ENCODE results near the gene KRT25. TPM values are rescaled to one million over a fixed set of nuclear protein-coding genes. Genes with fewer than 3 reads are reported as not detected.

Gene KRT25
- total RNA-seq, 1 experiment from 2014 or later: not detected

DNA sequence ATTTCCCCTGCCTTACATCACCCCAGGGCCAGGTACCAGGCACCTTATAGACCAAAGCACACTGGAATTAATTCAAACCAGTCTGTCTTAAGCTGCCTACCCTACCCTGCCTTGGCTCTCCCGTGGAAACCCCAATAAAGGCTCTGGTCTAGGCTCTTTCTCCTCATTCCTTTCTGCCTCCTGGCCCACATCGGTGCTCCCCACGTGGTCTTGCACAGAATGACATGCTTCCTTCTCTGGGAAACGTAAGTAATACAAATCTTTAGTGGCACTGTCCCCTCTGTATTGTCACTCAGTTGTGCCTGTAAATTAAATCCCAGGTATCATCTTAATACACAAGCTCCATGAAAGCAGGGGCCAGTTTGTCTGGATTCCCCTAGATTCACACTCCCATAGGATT, 16.6 kb downstream of the KRT25 start:
- intact Hi-C loops (cut with micrococcal nuclease; ENCODE audit: unreplicated experiment): no loop called here
- H3K27me3 ChIP-seq (ENCODE audit: insufficient read depth, low read depth): no peaks in the 10 kb centered on the region
- no peak for TF ChIP-seq EZH2 (IDR thresholded peaks at IDR 0.05; ENCODE audit: low read depth)
- TF ChIP-seq, protein P1, sequence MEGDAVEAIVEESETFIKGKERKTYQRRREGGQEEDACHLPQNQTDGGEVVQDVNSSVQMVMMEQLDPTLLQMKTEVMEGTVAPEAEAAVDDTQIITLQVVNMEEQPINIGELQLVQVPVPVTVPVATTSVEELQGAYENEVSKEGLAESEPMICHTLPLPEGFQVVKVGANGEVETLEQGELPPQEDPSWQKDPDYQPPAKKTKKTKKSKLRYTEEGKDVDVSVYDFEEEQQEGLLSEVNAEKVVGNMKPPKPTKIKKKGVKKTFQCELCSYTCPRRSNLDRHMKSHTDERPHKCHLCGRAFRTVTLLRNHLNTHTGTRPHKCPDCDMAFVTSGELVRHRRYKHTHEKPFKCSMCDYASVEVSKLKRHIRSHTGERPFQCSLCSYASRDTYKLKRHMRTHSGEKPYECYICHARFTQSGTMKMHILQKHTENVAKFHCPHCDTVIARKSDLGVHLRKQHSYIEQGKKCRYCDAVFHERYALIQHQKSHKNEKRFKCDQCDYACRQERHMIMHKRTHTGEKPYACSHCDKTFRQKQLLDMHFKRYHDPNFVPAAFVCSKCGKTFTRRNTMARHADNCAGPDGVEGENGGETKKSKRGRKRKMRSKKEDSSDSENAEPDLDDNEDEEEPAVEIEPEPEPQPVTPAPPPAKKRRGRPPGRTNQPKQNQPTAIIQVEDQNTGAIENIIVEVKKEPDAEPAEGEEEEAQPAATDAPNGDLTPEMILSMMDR (conservative IDR thresholded peaks at IDR 0.05): no peak
- CTCF ChIA-PET: no interaction called here
- H3K4me2 ChIP-seq: no peak overlapping the region
- no peak overlapping the region for H3K27ac ChIP-seq
- no peaks in the 10 kb centered on the region for H3K4me1 ChIP-seq (replicated peaks; ENCODE audit: insufficient read depth)
- DNase-seq: no peak
- no peak overlapping the region for H2AFZ ChIP-seq
- H3K9me2 ChIP-seq (ENCODE audit: insufficient read depth): no peaks in the 10 kb centered on the region
- POLR2A ChIA-PET (ENCODE audit: unreplicated experiment): no interaction called here
- H3K4me3 ChIP-seq: no peak overlapping the region
- no peaks in the 10 kb centered on the region for H3F3A ChIP-seq (ENCODE audit: insufficient read depth, low read depth)
- no peaks in the 10 kb centered on the region for H3K79me2 ChIP-seq (ENCODE audit: low read depth)
- no peaks in the 10 kb centered on the region for H3K36me3 ChIP-seq (ENCODE audit: low read depth)
- BruUV-seq (replicated peaks): no TSS peak
- H3K9me3 ChIP-seq (ENCODE audit: insufficient read depth, low read depth): peaks cover 5% of the 10 kb centered on the region; the same call in 1 of the 2 replicates
- no peaks in the 10 kb centered on the region for H4K20me1 ChIP-seq (ENCODE audit: insufficient read depth)

DNA sequence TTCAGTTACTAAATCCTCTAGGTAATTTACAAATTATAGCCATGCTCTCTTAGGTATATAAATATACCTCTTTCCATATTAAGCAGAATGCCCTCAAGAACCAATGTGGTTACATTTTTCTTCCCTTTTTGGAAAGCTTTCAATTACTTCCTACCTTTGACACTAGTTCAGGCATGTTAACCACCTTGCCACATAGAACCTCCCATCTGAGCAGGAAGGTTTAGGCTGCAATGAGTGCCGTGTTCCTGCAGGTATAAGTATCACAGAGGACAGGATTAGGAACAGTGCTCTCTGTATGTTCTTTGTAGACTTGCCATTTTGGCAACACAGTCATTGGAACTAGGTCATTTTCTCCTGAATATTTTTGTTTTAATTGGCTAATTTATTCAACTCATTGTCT, 20.1 kb downstream of the KRT25 start:
- no peaks in the 10 kb centered on the region for H3K9me3 ChIP-seq (ENCODE audit: insufficient read depth, low read depth)
- no peaks in the 10 kb centered on the region for H3K4me1 ChIP-seq (replicated peaks; ENCODE audit: insufficient read depth)
- H3K9me2 ChIP-seq (ENCODE audit: insufficient read depth): no peaks in the 10 kb centered on the region; the same call in 1 of the 2 replicates
- intact Hi-C loops (cut with micrococcal nuclease; ENCODE audit: unreplicated experiment): no loop called here
- no peaks in the 10 kb centered on the region for H4K20me1 ChIP-seq (ENCODE audit: insufficient read depth)
- H3K4me3 ChIP-seq: no peak overlapping the region
- no peaks in the 10 kb centered on the region for H3K27me3 ChIP-seq (ENCODE audit: insufficient read depth, low read depth)
- H3F3A ChIP-seq (ENCODE audit: insufficient read depth, low read depth): no peaks in the 10 kb centered on the region
- H3K79me2 ChIP-seq (ENCODE audit: low read depth): no peaks in the 10 kb centered on the region
- DNase-seq: no peak
- no peak overlapping the region for H3K27ac ChIP-seq
- H2AFZ ChIP-seq: no peak overlapping the region
- TF ChIP-seq, protein P1 (conservative IDR thresholded peaks at IDR 0.05): no peak
- no peak for TF ChIP-seq EZH2 (IDR thresholded peaks at IDR 0.05; ENCODE audit: low read depth)
- POLR2A ChIA-PET (ENCODE audit: unreplicated experiment): no interaction called here
- BruUV-seq (replicated peaks): no TSS peak
- H3K36me3 ChIP-seq (ENCODE audit: low read depth): no peaks in the 10 kb centered on the region
- CTCF ChIA-PET: no interaction called here
- H3K4me2 ChIP-seq: no peak overlapping the region

DNA sequence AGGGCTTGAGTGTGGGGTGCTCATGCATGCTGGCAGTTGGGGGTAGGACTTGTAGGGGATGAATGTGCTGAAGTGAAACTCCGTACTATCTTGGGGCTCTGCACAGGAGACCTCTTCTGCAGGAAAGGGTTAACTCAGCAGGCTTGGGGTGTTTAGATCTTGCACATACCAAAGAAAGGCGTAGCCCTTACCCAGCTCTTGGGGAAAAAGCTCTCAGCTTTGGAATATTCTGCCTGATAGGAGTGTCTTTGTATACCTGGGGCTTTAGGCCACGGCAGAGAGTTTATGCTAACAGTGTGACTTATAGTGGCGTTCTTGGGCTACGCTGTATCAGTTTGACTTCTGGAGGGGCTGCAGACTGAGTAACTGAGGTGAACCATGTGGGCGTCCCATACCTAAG, 21.1 kb downstream of the KRT25 start:
- H3K4me2 ChIP-seq: no peak overlapping the region
- no peaks in the 10 kb centered on the region for H3K27me3 ChIP-seq (ENCODE audit: insufficient read depth, low read depth)
- ChIA-PET CTCF (no interaction called here), POLR2A (ENCODE audit: unreplicated experiment) (no interaction called here)
- no peaks in the 10 kb centered on the region for H4K20me1 ChIP-seq (ENCODE audit: insufficient read depth)
- no TSS peak for BruUV-seq (replicated peaks)
- H2AFZ ChIP-seq: no peak overlapping the region
- no peak overlapping the region for H3K27ac ChIP-seq
- no peaks in the 10 kb centered on the region; the same call in 1 of the 2 replicates for H3K9me2 ChIP-seq (ENCODE audit: insufficient read depth)
- H3K4me1 ChIP-seq (replicated peaks; ENCODE audit: insufficient read depth): no peaks in the 10 kb centered on the region
- H3K36me3 ChIP-seq (ENCODE audit: low read depth): no peaks in the 10 kb centered on the region
- no peaks in the 10 kb centered on the region for H3K9me3 ChIP-seq (ENCODE audit: insufficient read depth, low read depth)
- intact Hi-C loops (cut with micrococcal nuclease; ENCODE audit: unreplicated experiment): no loop called here
- H3K79me2 ChIP-seq (ENCODE audit: low read depth): no peaks in the 10 kb centered on the region
- no peak for DNase-seq
- no peaks in the 10 kb centered on the region for H3F3A ChIP-seq (ENCODE audit: insufficient read depth, low read depth)
- H3K4me3 ChIP-seq: no peak overlapping the region
- TF ChIP-seq EZH2 (IDR thresholded peaks at IDR 0.05; ENCODE audit: low read depth): no peak
- TF ChIP-seq, protein P1 (conservative IDR thresholded peaks at IDR 0.05): no peak
